ENCODE results near the gene PLEKHA1.

- TF ChIP-seq SUZ12 (IDR thresholded peaks at IDR 0.05; ENCODE audit: extremely low read depth, insufficient read depth, insufficient read length) (no peak), YY1 (IDR thresholded peaks at IDR 0.05; ENCODE audit: insufficient read depth, insufficient read length) (no peak), ZNF274 (IDR thresholded peaks at IDR 0.05; ENCODE audit: low read depth, low read length) (no peak)
Measured at GRCh38 chr10:122354383-122354782, 20.1 kb upstream of the PLEKHA1 start.

Data from NT2/D1 (cell line).